Measurements from ENCODE around the gene CBX2. TPM values are rescaled to one million over a fixed set of nuclear protein-coding genes. Genes with fewer than 3 reads are reported as not detected.

Gene CBX2
- total RNA-seq, 1 donor from 2014 or later: 2.6 TPM

DNA sequence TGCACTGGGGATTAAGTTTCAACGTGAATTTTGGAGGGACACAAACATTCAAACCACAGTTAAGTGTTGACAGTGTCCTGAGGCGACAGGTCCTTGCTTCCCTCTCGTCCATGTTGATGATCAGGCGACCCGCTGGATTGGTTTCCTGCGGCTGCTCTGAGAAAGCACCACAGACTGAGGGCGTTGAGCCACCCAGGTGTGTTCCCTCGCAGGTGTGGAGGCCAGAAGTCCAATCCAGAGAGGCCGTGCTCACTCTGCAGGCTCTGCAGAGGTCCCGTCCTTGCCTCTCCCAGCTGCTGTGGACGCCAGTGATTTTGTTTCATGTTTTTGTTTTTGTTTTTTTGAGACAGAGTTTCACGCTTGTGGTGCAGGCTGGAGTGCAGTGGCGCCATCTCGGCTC is 22.4 kb upstream of the CBX2 start:
- intact Hi-C loops (cut with micrococcal nuclease): no loop called here
- Histone ChIP-seq H3K36me3 (no peaks in the 10 kb centered on the region), H3K4me3 (no peak overlapping the region), H3K27ac (replicated peaks) (no peak overlapping the region), H3K27me3 (ENCODE audit: low read depth) (peaks cover 85% of the 10 kb centered on the region), H3K9me3 (replicated peaks) (no peaks in the 10 kb centered on the region), H3K4me1 (no peaks in the 10 kb centered on the region)
- DNase-seq: no peak
- TF ChIP-seq, protein P1, sequence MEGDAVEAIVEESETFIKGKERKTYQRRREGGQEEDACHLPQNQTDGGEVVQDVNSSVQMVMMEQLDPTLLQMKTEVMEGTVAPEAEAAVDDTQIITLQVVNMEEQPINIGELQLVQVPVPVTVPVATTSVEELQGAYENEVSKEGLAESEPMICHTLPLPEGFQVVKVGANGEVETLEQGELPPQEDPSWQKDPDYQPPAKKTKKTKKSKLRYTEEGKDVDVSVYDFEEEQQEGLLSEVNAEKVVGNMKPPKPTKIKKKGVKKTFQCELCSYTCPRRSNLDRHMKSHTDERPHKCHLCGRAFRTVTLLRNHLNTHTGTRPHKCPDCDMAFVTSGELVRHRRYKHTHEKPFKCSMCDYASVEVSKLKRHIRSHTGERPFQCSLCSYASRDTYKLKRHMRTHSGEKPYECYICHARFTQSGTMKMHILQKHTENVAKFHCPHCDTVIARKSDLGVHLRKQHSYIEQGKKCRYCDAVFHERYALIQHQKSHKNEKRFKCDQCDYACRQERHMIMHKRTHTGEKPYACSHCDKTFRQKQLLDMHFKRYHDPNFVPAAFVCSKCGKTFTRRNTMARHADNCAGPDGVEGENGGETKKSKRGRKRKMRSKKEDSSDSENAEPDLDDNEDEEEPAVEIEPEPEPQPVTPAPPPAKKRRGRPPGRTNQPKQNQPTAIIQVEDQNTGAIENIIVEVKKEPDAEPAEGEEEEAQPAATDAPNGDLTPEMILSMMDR (IDR thresholded peaks at IDR 0.05; ENCODE audit: borderline replicate concordance): no peak

DNA sequence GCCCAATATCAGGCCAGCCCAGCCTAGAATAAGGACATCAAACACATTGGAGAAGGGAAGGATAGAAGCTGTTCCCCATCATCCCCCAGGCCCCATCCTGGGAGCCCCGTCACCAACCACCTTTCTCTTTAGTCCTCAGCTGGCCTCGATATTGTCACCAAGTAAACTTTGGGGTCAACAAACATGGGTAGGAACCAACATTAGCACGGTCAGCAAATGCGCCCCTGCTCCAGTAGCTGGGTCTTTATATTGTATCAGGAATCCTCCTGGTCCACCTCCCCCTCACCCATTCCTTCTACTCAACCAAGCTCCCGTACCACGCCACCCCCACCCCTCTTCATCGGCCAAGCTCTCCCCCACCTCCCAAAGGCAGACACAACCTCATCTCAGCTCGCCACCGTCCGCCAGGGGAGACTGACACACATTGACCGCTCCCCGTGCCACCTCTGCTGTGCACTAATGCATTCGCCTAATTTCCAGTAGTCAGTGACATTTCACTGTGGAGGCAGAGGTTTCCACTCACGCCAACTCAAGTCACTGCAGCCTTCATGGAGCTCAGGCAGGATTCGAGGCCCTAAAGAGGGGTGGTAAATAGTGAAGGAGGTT is 20.7 kb upstream of the CBX2 start:
- H3K4me3 ChIP-seq: no peak overlapping the region
- TF ChIP-seq, protein P1 (IDR thresholded peaks at IDR 0.05; ENCODE audit: borderline replicate concordance): no peak
- DNase-seq: no peak
- H3K9me3 ChIP-seq (replicated peaks): no peaks in the 10 kb centered on the region
- no peaks in the 10 kb centered on the region for H3K4me1 ChIP-seq
- H3K36me3 ChIP-seq: no peaks in the 10 kb centered on the region
- intact Hi-C loops (cut with micrococcal nuclease): no loop called here
- no peak overlapping the region for H3K27ac ChIP-seq (replicated peaks)
- peaks cover 76% of the 10 kb centered on the region for H3K27me3 ChIP-seq (ENCODE audit: low read depth)

DNA sequence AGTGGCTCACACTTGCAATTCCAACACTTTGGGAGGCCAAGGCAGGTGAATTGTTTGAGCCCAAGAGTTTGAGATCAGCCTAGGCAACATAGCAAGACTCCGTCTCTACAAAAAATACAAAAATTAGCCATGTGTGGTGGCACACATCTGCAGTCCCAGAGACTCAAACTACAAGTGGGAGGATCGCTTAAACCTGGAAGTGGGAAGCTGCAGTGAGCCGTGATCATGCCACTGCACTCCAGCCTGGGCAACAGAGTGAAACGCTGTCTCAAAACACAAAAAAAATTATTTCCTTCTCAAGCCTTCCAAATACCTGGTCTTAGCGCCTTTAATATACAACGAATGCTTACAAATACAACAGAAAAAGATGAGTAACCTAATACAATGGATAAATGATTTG is 19.7 kb upstream of the CBX2 start:
- Histone ChIP-seq H3K36me3 (no peaks in the 10 kb centered on the region), H3K27me3 (ENCODE audit: low read depth) (peaks cover 66% of the 10 kb centered on the region), H3K4me1 (no peaks in the 10 kb centered on the region), H3K9me3 (replicated peaks) (no peaks in the 10 kb centered on the region), H3K4me3 (no peak overlapping the region), H3K27ac (replicated peaks) (no peak overlapping the region)
- intact Hi-C loops (cut with micrococcal nuclease): no loop called here
- DNase-seq: no peak
- TF ChIP-seq, protein P1 (IDR thresholded peaks at IDR 0.05; ENCODE audit: borderline replicate concordance): no peak

DNA sequence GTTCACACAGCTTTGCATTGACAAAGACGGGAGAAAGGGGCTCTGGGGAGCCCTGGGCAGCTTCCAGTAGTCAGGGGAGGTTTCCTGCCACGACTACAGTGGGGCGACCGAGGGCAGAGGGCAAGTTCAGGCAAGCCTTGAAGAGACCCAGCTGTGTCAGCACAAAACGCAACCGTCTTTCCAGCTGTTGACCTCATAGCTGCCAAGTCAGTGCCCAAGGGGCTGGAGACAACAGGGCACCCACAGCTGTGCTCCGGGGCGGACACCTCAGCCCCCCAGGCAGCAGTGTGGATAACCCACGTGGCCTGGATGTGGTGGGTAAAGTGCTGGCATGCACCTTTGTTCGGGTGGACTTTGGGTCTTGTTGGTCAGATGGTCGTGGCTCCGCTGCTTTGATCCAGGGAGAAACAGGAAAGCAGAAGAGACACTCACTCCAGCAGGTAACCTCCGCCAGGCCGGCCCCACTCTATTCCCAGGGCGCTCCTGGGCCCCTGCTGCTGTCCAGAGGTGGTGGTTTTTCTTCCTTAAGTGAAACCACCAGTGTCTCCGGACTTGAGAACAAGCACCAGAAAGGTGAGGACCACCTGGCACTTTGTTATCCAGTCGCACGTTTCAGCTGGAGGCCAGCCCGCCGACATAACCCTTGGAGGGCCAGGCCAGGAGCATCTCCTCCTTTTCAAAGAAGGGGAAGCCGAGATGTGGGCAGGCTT is 17.6 kb upstream of the CBX2 start:
- H3K4me3 ChIP-seq: no peak overlapping the region
- TF ChIP-seq, protein P1 (IDR thresholded peaks at IDR 0.05; ENCODE audit: borderline replicate concordance): no peak
- H3K9me3 ChIP-seq (replicated peaks): no peaks in the 10 kb centered on the region
- H3K27me3 ChIP-seq (ENCODE audit: low read depth): peaks cover 59% of the 10 kb centered on the region
- DNase-seq: no peak
- no peaks in the 10 kb centered on the region for H3K4me1 ChIP-seq
- intact Hi-C loops (cut with micrococcal nuclease): no loop called here
- no peak overlapping the region for H3K27ac ChIP-seq (replicated peaks)
- H3K36me3 ChIP-seq: no peaks in the 10 kb centered on the region

- no peak overlapping the region for H3K27ac ChIP-seq (replicated peaks)
- no peak overlapping the region for H3K4me3 ChIP-seq
- no peaks in the 10 kb centered on the region for H3K4me1 ChIP-seq
- no peaks in the 10 kb centered on the region for H3K36me3 ChIP-seq
- TF ChIP-seq, protein P1 (IDR thresholded peaks at IDR 0.05; ENCODE audit: borderline replicate concordance): no peak
- H3K27me3 ChIP-seq (ENCODE audit: low read depth): peaks cover 52% of the 10 kb centered on the region
- no peak for DNase-seq
- no peaks in the 10 kb centered on the region for H3K9me3 ChIP-seq (replicated peaks)
- intact Hi-C loops (cut with micrococcal nuclease): no loop called here
These were observed 15.9 kb upstream of the CBX2 start for GRCh38 chr17:79761894-79762589.

Measured in left ventricle myocardium inferior (tissue), 1 donor.